HG03066 (cell line): ENCODE results near the gene PIEZO2.

Source experiments
- ATAC-seq: cut with Tn5 transposase; IDR thresholded peaks from one replicate; pipeline ENCODE4 v1.9.1; 2021; ENCODE audit warnings: low read depth; ENCODE audit not compliant: unreplicated experiment

PIEZO2 gene

GRCh38 chr18:11034884-11035283, 114.5 kb downstream of the PIEZO2 start:
- ATAC-seq, result no peak

- ATAC-seq, result no peak
Measured at GRCh38 chr18:11033503-11033902, 115.9 kb downstream of the PIEZO2 start.

- no peak for ATAC-seq
Measured at GRCh38 chr18:11031966-11032365, 117.4 kb downstream of the PIEZO2 start.

GRCh38 chr18:11029021-11029420, 120.3 kb downstream of the PIEZO2 start:
- no peak for ATAC-seq

- ATAC-seq, result no peak
Measured at GRCh38 chr18:11027862-11028261, 121.5 kb downstream of the PIEZO2 start.

- ATAC-seq, result no peak
Measured at GRCh38 chr18:11025671-11026070, 123.7 kb downstream of the PIEZO2 start.

- no peak for ATAC-seq
Measured at GRCh38 chr18:11024928-11025669, 124.3 kb downstream of the PIEZO2 start.

GRCh38 chr18:11021477-11021876, 127.9 kb downstream of the PIEZO2 start:
- no peak for ATAC-seq

- no peak for ATAC-seq
Measured at GRCh38 chr18:11020877-11021414, 128.4 kb downstream of the PIEZO2 start.

- no peak for ATAC-seq
Measured at GRCh38 chr18:11020161-11020853, 129.1 kb downstream of the PIEZO2 start.

- no peak for ATAC-seq
Measured at GRCh38 chr18:11019295-11020105, 129.9 kb downstream of the PIEZO2 start.

- ATAC-seq, result no peak
Measured at GRCh38 chr18:11009869-11010268, 139.5 kb downstream of the PIEZO2 start.

GRCh38 chr18:11009147-11009546, 140.2 kb downstream of the PIEZO2 start:
- ATAC-seq, result no peak

GRCh38 chr18:11008505-11008904, 140.9 kb downstream of the PIEZO2 start:
- no peak for ATAC-seq

- no peak for ATAC-seq
Measured at GRCh38 chr18:11005528-11005927, 143.8 kb downstream of the PIEZO2 start.

- ATAC-seq, result no peak
Measured at GRCh38 chr18:11004951-11005350, 144.4 kb downstream of the PIEZO2 start.

GRCh38 chr18:11004294-11004693, 145.1 kb downstream of the PIEZO2 start:
- no peak for ATAC-seq

GRCh38 chr18:11002796-11003195, 146.6 kb downstream of the PIEZO2 start:
- ATAC-seq, result no peak

- ATAC-seq, result no peak
Measured at GRCh38 chr18:11002277-11002676, 147.1 kb downstream of the PIEZO2 start.

GRCh38 chr18:11000071-11000470, 149.3 kb downstream of the PIEZO2 start:
- ATAC-seq, result no peak

- no peak for ATAC-seq
Measured at GRCh38 chr18:10997885-10998284, 151.5 kb downstream of the PIEZO2 start.
